ENCODE measurements around the gene OMA1.
A peak's percentile ranks its signal among the peaks of the same experiment; 100 is the strongest.

The OMA1 gene

DNA sequence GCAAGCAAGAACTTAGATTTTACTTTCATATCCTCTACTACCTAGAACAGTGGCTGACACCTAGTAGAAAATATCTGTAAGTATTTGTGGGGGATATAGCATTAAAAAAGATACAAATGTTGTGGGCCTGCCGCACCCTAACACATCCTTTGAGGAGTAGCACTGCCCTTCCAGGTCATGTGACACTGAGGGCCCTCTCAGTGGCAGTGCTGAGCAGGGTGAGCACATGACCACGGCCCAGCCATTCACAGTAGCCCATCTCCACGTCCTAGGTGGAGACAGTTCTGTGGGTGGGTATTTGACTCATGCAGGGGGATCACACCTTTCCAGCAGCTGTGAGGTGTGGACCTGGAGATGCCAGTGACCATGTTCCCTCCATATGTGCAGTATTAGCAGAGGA, 108.9 kb downstream of the OMA1 start:
- no peak for DNase-seq (ENCODE audit: extremely low spot score)
- CTCF ChIA-PET: no interaction called here
- TF ChIP-seq SP1 (IDR thresholded peaks at IDR 0.05) (no peak), FOXM1 (IDR thresholded peaks at IDR 0.05; ENCODE audit: borderline replicate concordance) (no peak), ARNT (IDR thresholded peaks at IDR 0.05) (no peak), BHLHE40 (IDR thresholded peaks at IDR 0.05; ENCODE audit: borderline replicate concordance) (no peak), ELF4 (IDR thresholded peaks at IDR 0.05) (no peak), L3MBTL2 (conservative IDR thresholded peaks at IDR 0.05) (no peak)
- POLR2A ChIA-PET: no interaction called here

- ChIA-PET POLR2A (no interaction called here), CTCF (no interaction called here)
- TF ChIP-seq NFRKB (IDR thresholded peaks at IDR 0.05): no peak
- no peak for TF ChIP-seq ARNT (IDR thresholded peaks at IDR 0.05)
- no peak for TF ChIP-seq FOXM1 (IDR thresholded peaks at IDR 0.05; ENCODE audit: borderline replicate concordance)
- TF ChIP-seq L3MBTL2 (conservative IDR thresholded peaks at IDR 0.05): no peak
- no peak for TF ChIP-seq SUZ12 (IDR thresholded peaks at IDR 0.05)
- no peak for TF ChIP-seq SP1 (IDR thresholded peaks at IDR 0.05)
- no peak for TF ChIP-seq LEF1 (IDR thresholded peaks at IDR 0.05; ENCODE audit: borderline replicate concordance)
- TF ChIP-seq ELF4 (IDR thresholded peaks at IDR 0.05): no peak
- no peak for TF ChIP-seq FOXA1 (IDR thresholded peaks at IDR 0.05)
- no peak for TF ChIP-seq BHLHE40 (IDR thresholded peaks at IDR 0.05; ENCODE audit: borderline replicate concordance)
- no peak for TF ChIP-seq FOXK2 (IDR thresholded peaks at IDR 0.05)
- TF ChIP-seq, protein P1, sequence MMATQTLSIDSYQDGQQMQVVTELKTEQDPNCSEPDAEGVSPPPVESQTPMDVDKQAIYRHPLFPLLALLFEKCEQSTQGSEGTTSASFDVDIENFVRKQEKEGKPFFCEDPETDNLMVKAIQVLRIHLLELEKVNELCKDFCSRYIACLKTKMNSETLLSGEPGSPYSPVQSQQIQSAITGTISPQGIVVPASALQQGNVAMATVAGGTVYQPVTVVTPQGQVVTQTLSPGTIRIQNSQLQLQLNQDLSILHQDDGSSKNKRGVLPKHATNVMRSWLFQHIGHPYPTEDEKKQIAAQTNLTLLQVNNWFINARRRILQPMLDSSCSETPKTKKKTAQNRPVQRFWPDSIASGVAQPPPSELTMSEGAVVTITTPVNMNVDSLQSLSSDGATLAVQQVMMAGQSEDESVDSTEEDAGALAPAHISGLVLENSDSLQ (IDR thresholded peaks at IDR 0.05): no peak
- TF ChIP-seq CTBP1 (IDR thresholded peaks at IDR 0.05; ENCODE audit: borderline replicate concordance): no peak
- no peak for TF ChIP-seq TARDBP (IDR thresholded peaks at IDR 0.05)
- TF ChIP-seq ZNF384 (IDR thresholded peaks at IDR 0.05): no peak
- no peak for TF ChIP-seq HDGF (IDR thresholded peaks at IDR 0.05; ENCODE audit: borderline replicate concordance)
- no peak for DNase-seq (ENCODE audit: extremely low spot score)
These were observed 109.8 kb downstream of the OMA1 start for GRCh38 chr1:58436615-58437297.

GRCh38 chr1:58435376-58435775, 111.2 kb downstream of the OMA1 start:
- ChIA-PET POLR2A (no interaction called here), CTCF (no interaction called here)
- TF ChIP-seq TARDBP (IDR thresholded peaks at IDR 0.05): no peak
- no peak for TF ChIP-seq FOXK2 (IDR thresholded peaks at IDR 0.05)
- no peak for TF ChIP-seq CTBP1 (IDR thresholded peaks at IDR 0.05; ENCODE audit: borderline replicate concordance)
- no peak for TF ChIP-seq LEF1 (IDR thresholded peaks at IDR 0.05; ENCODE audit: borderline replicate concordance)
- TF ChIP-seq FOXA1 (IDR thresholded peaks at IDR 0.05): no peak
- no peak for TF ChIP-seq SP1 (IDR thresholded peaks at IDR 0.05)
- DNase-seq (ENCODE audit: extremely low spot score): no peak

- TF ChIP-seq BHLHE40 (IDR thresholded peaks at IDR 0.05; ENCODE audit: borderline replicate concordance) (no peak), ELF4 (IDR thresholded peaks at IDR 0.05) (no peak), FOXA1 (IDR thresholded peaks at IDR 0.05) (no peak), SUZ12 (IDR thresholded peaks at IDR 0.05) (no peak), SP1 (IDR thresholded peaks at IDR 0.05) (no peak), HDGF (IDR thresholded peaks at IDR 0.05; ENCODE audit: borderline replicate concordance) (no peak), FOXM1 (IDR thresholded peaks at IDR 0.05; ENCODE audit: borderline replicate concordance) (no peak), ZNF384 (IDR thresholded peaks at IDR 0.05) (no peak), TARDBP (IDR thresholded peaks at IDR 0.05) (no peak), LEF1 (IDR thresholded peaks at IDR 0.05; ENCODE audit: borderline replicate concordance) (no peak), NFRKB (IDR thresholded peaks at IDR 0.05) (no peak)
- DNase-seq (ENCODE audit: extremely low spot score): no peak
- CTCF ChIA-PET: no interaction called here
- POLR2A ChIA-PET: no interaction called here
These were observed 111.9 kb downstream of the OMA1 start for GRCh38 chr1:58434607-58435006.

DNA sequence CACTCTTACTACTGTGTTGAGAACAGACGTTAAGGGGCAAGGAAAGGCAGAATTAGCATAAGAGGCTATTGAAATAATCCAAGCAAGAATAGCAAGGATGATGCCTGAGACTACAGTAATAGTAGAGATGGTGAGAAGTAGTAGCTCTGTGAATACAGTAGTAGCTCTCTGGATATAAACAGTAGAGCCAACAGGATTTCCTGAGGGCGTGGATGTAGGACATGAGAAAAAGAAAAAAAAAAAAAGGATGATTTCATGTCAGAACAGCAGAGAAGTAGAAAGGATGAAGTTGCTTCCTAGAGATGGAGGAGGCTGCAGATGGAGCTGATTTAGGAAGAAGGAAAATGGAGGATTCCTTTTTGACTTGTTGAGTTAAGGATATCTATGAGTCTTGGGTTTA, 112.3 kb downstream of the OMA1 start:
- DNase-seq (ENCODE audit: extremely low spot score): no peak
- ChIA-PET CTCF (interaction anchor here (0.7 kb wide), 1 partner anchor 1794 kb away, joined by 3 read pairs; no protein-coding TSS in a partner anchor), POLR2A (no interaction called here)
- TF ChIP-seq FOXK2 (IDR thresholded peaks at IDR 0.05): no peak
- no peak for TF ChIP-seq TARDBP (IDR thresholded peaks at IDR 0.05)

- CTCF ChIA-PET: no interaction called here
- peak; percentile 28 for DNase-seq (ENCODE audit: extremely low spot score)
- no peak for TF ChIP-seq LEF1 (IDR thresholded peaks at IDR 0.05; ENCODE audit: borderline replicate concordance)
- TF ChIP-seq FOXM1 (IDR thresholded peaks at IDR 0.05; ENCODE audit: borderline replicate concordance): no peak
- TF ChIP-seq SUZ12 (IDR thresholded peaks at IDR 0.05): no peak
- no peak for TF ChIP-seq ELF4 (IDR thresholded peaks at IDR 0.05)
- no peak for TF ChIP-seq FOXK2 (IDR thresholded peaks at IDR 0.05)
- no peak for TF ChIP-seq HDGF (IDR thresholded peaks at IDR 0.05; ENCODE audit: borderline replicate concordance)
- no peak for TF ChIP-seq NFRKB (IDR thresholded peaks at IDR 0.05)
- no peak for TF ChIP-seq ARNT (IDR thresholded peaks at IDR 0.05)
- no peak for TF ChIP-seq ZNF384 (IDR thresholded peaks at IDR 0.05)
- TF ChIP-seq CTBP1 (IDR thresholded peaks at IDR 0.05; ENCODE audit: borderline replicate concordance): no peak
- no peak for TF ChIP-seq SP1 (IDR thresholded peaks at IDR 0.05)
- no peak for TF ChIP-seq FOXA1 (IDR thresholded peaks at IDR 0.05)
- no peak for TF ChIP-seq L3MBTL2 (conservative IDR thresholded peaks at IDR 0.05)
- TF ChIP-seq TARDBP (IDR thresholded peaks at IDR 0.05): no peak
- TF ChIP-seq, protein P1 (IDR thresholded peaks at IDR 0.05): no peak
- TF ChIP-seq BHLHE40 (IDR thresholded peaks at IDR 0.05; ENCODE audit: borderline replicate concordance): no peak
- POLR2A ChIA-PET: no interaction called here
These were observed 113.5 kb downstream of the OMA1 start for GRCh38 chr1:58432851-58433668.
